Activated CD8-positive, alpha-beta memory T cell treated with anti-CD3 and anti-CD28 coated beads, Interleukin-2, amount 10 ng/mL, durations not matched to agents 7 days and 5 days (primary cell): ENCODE results near the gene NFIX. TPM values are rescaled to one million over a fixed set of nuclear protein-coding genes. Genes with fewer than 3 reads are reported as not detected.
"Not testable (repeated sequence)": the region's sequence is repeated elsewhere in the genome, so short reads cannot be mapped to it uniquely, and the experiment has no call there.

Experiments
- ATAC-seq: fragments of 150-1000 bp; cut with Tn5 transposase; one replicate; pipeline ENCODE4 v1.10.0; 2021; ENCODE audit warnings: moderate library complexity
- CTCF ChIA-PET: fragments of 350-600 bp; sonication (Branson Sonifier 250); formaldehyde crosslinking; loops from one replicate; lab custom pipeline; 2021; ENCODE audit warnings: antibody characterized with exemption; lab: Charles Lee
- DNase-seq: peaks from one replicate; pipeline ENCODE4 v3.0.0-alpha.2; 2020
- H3K27ac Mint-ChIP-seq: one replicate; pipeline ENCODE4 v1.8.0; 2021; ENCODE audit warnings: mild to moderate bottlenecking, mixed read lengths
- H3K27me3 Mint-ChIP-seq: one replicate; pipeline ENCODE4 v1.8.0; 2021; ENCODE audit warnings: mixed read lengths
- H3K36me3 Mint-ChIP-seq: one replicate; pipeline ENCODE4 v1.8.0; 2021; ENCODE audit warnings: mild to moderate bottlenecking, mixed read lengths
- H3K4me1 Mint-ChIP-seq: one replicate; pipeline ENCODE4 v1.8.0; 2021; ENCODE audit warnings: mixed read lengths
- H3K4me3 Mint-ChIP-seq: one replicate; pipeline ENCODE4 v1.8.0; 2021; ENCODE audit warnings: mild to moderate bottlenecking, moderate library complexity, mixed read lengths
- H3K9me3 Mint-ChIP-seq: one replicate; pipeline ENCODE4 v1.8.0; 2022; ENCODE audit warnings: low read depth, mixed read lengths
- total RNA-seq, 2 experiments: library from RNA; stranded (reverse); gene quantifications; one replicate each; pipeline ENCODE4 v1.2.3, GENCODE V29; 2021

The NFIX gene
- total RNA-seq, 2 experiments from 2014 or later: 0.21 to 0.32 TPM

DNA sequence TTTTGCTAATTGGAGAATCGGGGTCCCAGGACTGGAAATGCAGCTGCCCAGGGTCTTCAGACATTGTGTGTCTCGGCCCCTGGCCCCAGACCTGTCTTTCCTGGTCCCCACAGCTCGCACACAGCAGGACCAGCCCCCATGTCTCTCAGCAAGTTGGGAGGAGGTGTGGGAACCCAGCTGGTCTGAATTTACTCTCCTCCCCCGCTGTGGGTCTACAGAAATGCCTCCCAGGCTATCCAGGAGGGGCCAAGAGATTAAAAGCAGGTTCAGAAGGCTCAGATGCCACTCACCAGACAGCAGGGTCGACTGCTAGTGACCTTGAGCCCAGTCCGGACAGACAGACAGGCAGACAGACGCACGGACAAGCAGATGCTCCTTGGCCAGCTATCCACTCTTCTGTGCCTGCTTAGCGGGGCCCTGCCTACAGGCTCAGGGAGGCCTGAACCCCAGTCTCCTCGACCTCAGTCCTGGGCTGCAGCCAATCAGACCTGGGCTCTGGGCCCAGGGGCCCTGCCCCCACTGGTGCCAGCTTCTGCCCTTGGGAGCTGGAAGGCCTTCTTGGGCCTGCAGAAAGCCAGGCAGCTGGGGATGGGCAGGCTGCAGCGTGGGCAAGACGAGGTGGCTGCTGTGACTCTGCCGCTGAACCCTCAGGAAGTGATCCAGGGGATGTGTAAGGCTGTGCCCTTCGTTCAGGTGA lies 25.8 kb upstream of the NFIX start, which contains the start of gene DAND5:
Gene DAND5 (plus strand): TSS at position 285 of the 697 bp plus-strand sequence. CDS start 85 bp downstream, at position 370.
- no peak within 1 kb of the TSS for H3K27ac Mint-ChIP-seq
- no peak for ATAC-seq
- H3K9me3 Mint-ChIP-seq: no peaks in the 10 kb centered on the region
- no peak for DNase-seq
- peaks cover 4% of the 10 kb centered on the region for H3K27me3 Mint-ChIP-seq
- H3K4me1 Mint-ChIP-seq: peaks cover 8% of the 10 kb centered on the region
- CTCF ChIA-PET: interaction anchor here (1.3 to 7.6 kb wide), 4 partner anchors 7 to 126 kb away, joined by 3 to 163 read pairs (median 60); partner anchors contain the start of genes DNASE2 and KLF1
- no peak within 1 kb of the TSS for H3K4me3 Mint-ChIP-seq
- H3K36me3 Mint-ChIP-seq: no peaks in the 10 kb centered on the region

DNA sequence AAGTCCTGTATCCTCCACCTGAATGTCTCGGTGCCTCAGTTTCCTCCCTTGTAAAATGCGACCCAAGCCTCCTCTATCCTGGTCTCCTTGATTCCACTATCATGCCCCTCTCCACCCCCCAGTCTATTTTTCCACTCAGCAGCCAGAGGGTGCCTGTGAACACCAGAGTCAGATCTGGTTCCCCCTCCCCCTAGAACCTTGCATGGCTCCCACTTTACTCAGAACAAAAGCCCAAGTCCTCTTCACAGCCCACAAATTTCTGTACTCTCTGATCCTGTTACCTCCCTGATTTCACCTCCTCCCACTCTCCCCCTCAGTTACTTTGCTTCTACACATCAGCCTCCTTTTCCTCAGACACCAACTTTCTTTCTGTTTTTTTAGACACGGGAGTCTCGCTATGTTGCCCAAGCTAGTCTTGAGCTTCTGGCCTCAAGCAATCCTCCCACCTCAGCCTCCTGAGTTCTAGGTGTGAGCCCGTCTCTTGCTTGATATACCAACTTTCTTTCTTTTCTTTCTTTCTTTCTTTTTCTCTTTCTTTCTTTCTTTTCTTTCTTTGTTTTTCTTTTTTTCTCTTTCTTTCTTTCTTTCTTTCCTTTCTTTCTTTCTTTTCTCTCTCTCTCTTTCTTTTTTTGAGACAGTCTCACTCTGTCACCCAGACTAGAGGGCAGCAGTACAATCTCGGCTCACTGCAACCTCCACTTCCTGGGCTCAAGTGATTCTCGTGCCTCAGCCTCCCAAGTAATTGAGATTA lies 25.0 kb upstream of the NFIX start:
- CTCF ChIA-PET: interaction anchor here (1.3 to 7.6 kb wide), 3 partner anchors 7 to 125 kb away, joined by 3 to 116 read pairs (median 5); no protein-coding TSS in a partner anchor
- no peak for ATAC-seq
- Mint-ChIP-seq H3K4me3 (no peak overlapping the region), H3K9me3 (no peaks in the 10 kb centered on the region), H3K4me1 (peaks cover 3% of the 10 kb centered on the region), H3K36me3 (no peaks in the 10 kb centered on the region), H3K27me3 (peaks cover 4% of the 10 kb centered on the region), H3K27ac (no peak overlapping the region)
- DNase-seq: no peak

GRCh38 chr19:12973236-12973635 lies 22.0 kb upstream of the NFIX start:
- H3K27ac Mint-ChIP-seq: no peak overlapping the region
- no peaks in the 10 kb centered on the region for H3K9me3 Mint-ChIP-seq
- no peak overlapping the region for H3K4me3 Mint-ChIP-seq
- peaks cover 1% of the 10 kb centered on the region for H3K4me1 Mint-ChIP-seq
- DNase-seq: no peak
- H3K36me3 Mint-ChIP-seq: no peaks in the 10 kb centered on the region
- peaks cover 14% of the 10 kb centered on the region for H3K27me3 Mint-ChIP-seq
- no peak for ATAC-seq
- CTCF ChIA-PET: interaction anchor here (0.9 to 13.9 kb wide), 3 partner anchors 7 to 88 kb away, joined by 3 to 204 read pairs (median 116); partner anchors contain the start of gene DAND5

DNA sequence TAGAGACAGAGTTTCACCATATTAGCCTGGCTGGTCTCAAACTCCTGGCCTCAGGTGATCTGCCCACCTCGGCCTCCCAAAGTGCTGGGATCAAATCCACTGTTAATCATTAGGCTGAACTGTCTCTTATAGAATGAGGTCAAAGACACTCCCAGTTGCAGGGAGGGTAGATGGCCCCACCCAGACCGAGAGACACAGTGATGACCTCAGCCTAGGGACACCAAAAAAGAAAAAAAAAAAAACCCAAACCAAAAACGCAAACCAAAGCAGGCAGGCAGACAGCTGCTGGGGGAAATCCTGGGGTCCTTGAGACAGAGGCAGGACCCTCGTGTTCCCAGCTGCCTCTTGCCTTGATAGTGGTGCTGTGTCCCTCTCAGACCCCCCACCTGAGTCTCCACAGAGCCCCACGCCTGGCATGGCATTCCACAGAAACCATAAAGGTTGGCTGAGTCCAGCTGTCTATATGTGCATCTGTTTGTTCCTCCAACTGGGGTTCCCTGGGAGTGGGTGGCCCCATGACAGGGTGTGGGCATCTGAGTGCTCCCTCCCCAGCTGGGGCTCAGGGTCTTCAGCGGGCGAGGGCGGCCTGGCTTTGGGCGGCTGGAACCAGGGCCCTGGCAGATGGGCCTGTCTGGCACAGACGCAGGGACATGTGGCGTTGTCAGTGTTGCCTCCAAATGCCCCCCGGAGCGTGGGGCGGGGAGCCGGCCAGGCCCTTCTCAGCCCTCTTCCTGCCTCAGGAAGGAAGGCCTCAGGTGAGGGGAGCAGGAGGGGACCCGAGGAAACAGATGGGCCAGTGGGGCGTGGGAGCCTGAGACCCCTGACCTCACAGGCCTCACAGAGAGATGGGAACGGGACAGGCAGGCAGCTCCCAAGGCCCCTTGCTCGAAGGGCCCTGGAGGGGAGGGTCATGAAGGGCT lies 20.7 kb upstream of the NFIX start:
- no peak overlapping the region for H3K27ac Mint-ChIP-seq
- H3K27me3 Mint-ChIP-seq: peaks cover 14% of the 10 kb centered on the region
- peaks cover 1% of the 10 kb centered on the region for H3K4me1 Mint-ChIP-seq

DNA sequence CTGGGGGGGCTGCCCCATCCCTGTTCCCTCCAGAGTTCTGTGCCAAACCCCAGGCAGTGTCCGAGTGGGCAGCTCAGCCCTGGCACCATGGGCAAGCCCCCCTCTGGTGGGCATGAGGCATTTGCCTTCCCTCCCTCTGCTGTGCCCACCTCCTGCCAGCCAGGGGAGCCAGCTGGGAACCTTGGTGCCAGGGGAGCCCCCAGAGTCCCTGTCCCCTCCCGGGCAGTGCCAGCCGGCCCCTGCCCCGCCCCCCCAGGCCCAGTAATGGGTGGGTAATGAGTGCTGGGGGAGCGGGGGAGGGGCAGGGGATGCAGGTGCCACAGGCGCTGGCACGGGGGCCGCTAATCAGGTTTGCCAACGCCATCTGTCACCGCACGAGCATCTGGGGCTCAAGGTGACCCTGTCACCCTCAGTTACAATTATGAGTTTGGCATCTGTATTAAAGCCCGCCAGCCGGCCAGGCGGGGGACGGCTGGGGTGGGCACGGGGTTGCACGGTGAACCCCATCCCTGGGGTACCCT lies 20.0 kb upstream of the NFIX start:
- H3K27me3 Mint-ChIP-seq: peaks cover 13% of the 10 kb centered on the region
- CTCF ChIA-PET: interaction anchor here (1.0 to 13.9 kb wide), 6 partner anchors 9 to 118 kb away, joined by 4 to 204 read pairs (median 68); partner anchors contain the start of gene DAND5
- ATAC-seq (no peak), DNase-seq (no peak)
- peaks cover 1% of the 10 kb centered on the region for H3K4me1 Mint-ChIP-seq
- no peak overlapping the region for H3K4me3 Mint-ChIP-seq
- no peaks in the 10 kb centered on the region for H3K36me3 Mint-ChIP-seq
- no peak overlapping the region for H3K27ac Mint-ChIP-seq
- no peaks in the 10 kb centered on the region for H3K9me3 Mint-ChIP-seq

More for the DNA sequence above, 20.7 kb upstream of the NFIX start:
- CTCF ChIA-PET: interaction anchor here (0.7 to 13.9 kb wide), 6 partner anchors 8 to 119 kb away, joined by 3 to 204 read pairs (median 60); partner anchors contain the start of gene DAND5
- no peak for ATAC-seq
- H3K36me3 Mint-ChIP-seq: no peaks in the 10 kb centered on the region
- DNase-seq: no peak
- H3K4me3 Mint-ChIP-seq: no peak overlapping the region
- no peaks in the 10 kb centered on the region for H3K9me3 Mint-ChIP-seq

DNA sequence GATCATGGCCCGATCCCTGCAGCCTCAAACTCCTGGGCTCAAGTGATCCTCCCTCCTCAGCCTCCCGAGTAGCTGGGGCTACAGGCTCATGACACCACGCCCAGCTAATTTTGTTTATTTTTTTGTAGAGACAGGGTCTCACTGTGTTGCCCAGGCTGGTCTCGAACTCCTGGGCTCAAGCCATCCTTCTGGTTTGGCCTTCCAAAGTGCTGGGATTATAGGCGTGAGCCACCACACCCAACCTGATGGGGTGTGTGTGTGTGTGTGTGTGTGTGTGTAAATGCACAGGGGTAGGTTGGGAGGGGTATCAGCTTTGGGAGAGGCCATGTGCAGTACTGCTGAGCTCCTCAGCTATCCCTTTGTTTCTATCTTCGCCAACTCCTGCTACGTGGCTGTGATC lies 19.2 kb upstream of the NFIX start:
- not testable (repeated sequence) for H3K4me1 Mint-ChIP-seq, H3K4me3 Mint-ChIP-seq, H3K9me3 Mint-ChIP-seq, ATAC-seq, H3K36me3 Mint-ChIP-seq, DNase-seq, H3K27ac Mint-ChIP-seq
- H3K27me3 Mint-ChIP-seq: peaks cover 11% of the 10 kb centered on the region
- CTCF ChIA-PET: interaction anchor here (0.8 to 13.9 kb wide), 11 partner anchors 10 to 212 kb away, joined by 3 to 204 read pairs (median 9); partner anchors contain the start of gene DAND5

DNA sequence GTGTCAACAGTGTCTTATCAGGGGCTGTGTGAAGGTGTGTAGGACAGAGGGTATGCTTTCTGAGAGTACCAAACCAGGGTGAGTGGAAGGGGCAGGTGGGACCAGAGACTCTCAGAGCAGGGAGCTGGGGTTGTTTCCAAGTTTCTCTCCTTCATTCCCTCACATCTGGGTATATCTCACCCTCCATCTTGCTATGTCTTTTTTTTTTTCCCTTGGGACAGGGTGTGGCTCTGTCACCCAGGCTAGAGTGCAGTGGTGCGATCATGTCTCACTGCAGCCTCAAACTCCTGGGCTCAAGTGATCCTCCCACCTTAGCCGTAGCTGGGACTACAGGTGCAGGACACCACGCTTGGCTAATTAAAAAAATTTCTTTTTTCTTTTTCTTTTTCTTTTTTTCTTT lies 15.3 kb upstream of the NFIX start:
- H3K27ac Mint-ChIP-seq: no peak overlapping the region
- no peak overlapping the region for H3K4me3 Mint-ChIP-seq
- CTCF ChIA-PET: interaction anchor here (1.0 to 13.9 kb wide), 8 partner anchors 14 to 284 kb away, joined by 3 to 204 read pairs (median 13); partner anchors contain the start of gene DAND5
- H3K36me3 Mint-ChIP-seq: no peaks in the 10 kb centered on the region
- peaks cover 13% of the 10 kb centered on the region for H3K27me3 Mint-ChIP-seq
- no peaks in the 10 kb centered on the region for H3K9me3 Mint-ChIP-seq
- DNase-seq (no peak), ATAC-seq (no peak)
- H3K4me1 Mint-ChIP-seq: peaks cover 3% of the 10 kb centered on the region

GRCh38 chr19:12982648-12983047 lies 12.6 kb upstream of the NFIX start:
- CTCF ChIA-PET: interaction anchor here (0.8 to 13.9 kb wide), 4 partner anchors 17 to 122 kb away, joined by 3 to 204 read pairs (median 92); no protein-coding TSS in a partner anchor
- Mint-ChIP-seq H3K9me3 (no peaks in the 10 kb centered on the region), H3K4me3 (no peak overlapping the region), H3K27me3 (peaks cover 12% of the 10 kb centered on the region), H3K27ac (no peak overlapping the region), H3K36me3 (no peaks in the 10 kb centered on the region), H3K4me1 (peaks cover 4% of the 10 kb centered on the region)
- no peak for ATAC-seq
- DNase-seq: no peak

DNA sequence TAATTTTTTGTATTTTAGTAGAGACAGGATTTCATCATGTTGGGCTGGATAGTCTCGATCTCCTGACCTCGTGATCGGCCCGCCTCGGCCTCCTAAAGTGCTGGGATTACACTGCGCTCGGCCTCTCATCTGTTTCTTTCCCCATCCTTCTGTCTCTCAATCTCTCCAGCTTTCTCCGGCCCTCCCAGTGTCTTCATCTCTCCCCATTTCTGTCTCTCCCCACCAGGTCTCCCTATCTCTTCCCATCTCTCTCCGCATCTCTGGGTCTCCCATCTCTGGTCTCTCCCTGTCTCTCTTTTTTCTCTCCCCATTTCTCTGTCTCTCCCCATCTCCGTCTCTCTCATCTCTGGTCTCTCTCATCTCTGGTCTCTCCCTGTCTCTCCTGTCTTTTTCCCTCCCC lies 12.2 kb upstream of the NFIX start:
- peaks cover 2% of the 10 kb centered on the region for H3K4me1 Mint-ChIP-seq

GRCh38 chr19:12983542-12984142 lies 11.6 kb upstream of the NFIX start:
- H3K4me1 Mint-ChIP-seq: peaks cover 2% of the 10 kb centered on the region
- DNase-seq: peak; percentile 77
- no peak overlapping the region for H3K4me3 Mint-ChIP-seq
- H3K27me3 Mint-ChIP-seq: peaks cover 7% of the 10 kb centered on the region
- CTCF ChIA-PET: interaction anchor here (0.7 to 13.9 kb wide), 4 partner anchors 50 to 121 kb away, joined by 5 to 204 read pairs (median 92); no protein-coding TSS in a partner anchor
- no peak overlapping the region for H3K27ac Mint-ChIP-seq
- no peaks in the 10 kb centered on the region for H3K36me3 Mint-ChIP-seq
- ATAC-seq: peak; percentile 77
- no peaks in the 10 kb centered on the region for H3K9me3 Mint-ChIP-seq

More for the DNA sequence above, 12.2 kb upstream of the NFIX start:
- no peak overlapping the region for H3K4me3 Mint-ChIP-seq
- H3K9me3 Mint-ChIP-seq: no peaks in the 10 kb centered on the region
- H3K27me3 Mint-ChIP-seq: peaks cover 8% of the 10 kb centered on the region
- no peaks in the 10 kb centered on the region for H3K36me3 Mint-ChIP-seq
- ATAC-seq (no peak), DNase-seq (no peak)
- no peak overlapping the region for H3K27ac Mint-ChIP-seq
- CTCF ChIA-PET: interaction anchor here (1.4 to 13.9 kb wide), 3 partner anchors 78 to 122 kb away, joined by 5 to 204 read pairs (median 178); no protein-coding TSS in a partner anchor

DNA sequence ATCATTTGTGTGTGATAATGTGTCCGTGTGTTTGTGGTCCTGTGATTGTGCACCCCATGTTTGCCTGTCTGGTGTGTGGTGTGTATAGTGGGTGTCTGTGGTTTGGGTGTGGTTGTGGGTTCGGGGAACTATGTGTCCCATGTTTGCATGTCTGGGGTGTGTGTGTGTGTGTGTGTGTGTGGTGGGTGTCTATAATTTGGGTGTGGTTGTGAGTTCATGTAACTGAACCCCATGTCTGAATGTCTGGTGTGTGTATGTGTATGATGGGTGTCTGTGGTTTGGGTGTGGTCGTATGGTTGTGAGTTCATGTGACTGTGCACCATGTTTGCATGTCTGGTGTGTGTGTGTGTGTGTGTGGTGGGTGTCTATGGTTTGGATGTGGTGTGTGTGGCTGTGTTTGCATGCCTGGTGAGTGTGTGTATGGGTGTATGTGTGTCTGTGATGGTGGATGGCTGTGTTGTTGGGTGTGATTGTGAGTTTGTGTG lies 11.1 kb upstream of the NFIX start:
- no peak for ATAC-seq

More for the DNA sequence above, 11.1 kb upstream of the NFIX start:
- DNase-seq: no peak
- no peak overlapping the region for H3K27ac Mint-ChIP-seq
- CTCF ChIA-PET: interaction anchor here (0.7 to 13.9 kb wide), 4 partner anchors 49 to 121 kb away, joined by 5 to 204 read pairs (median 92); no protein-coding TSS in a partner anchor
- H3K9me3 Mint-ChIP-seq: no peaks in the 10 kb centered on the region
- H3K27me3 Mint-ChIP-seq: peaks cover 7% of the 10 kb centered on the region
- H3K4me1 Mint-ChIP-seq: peaks cover 2% of the 10 kb centered on the region
- H3K36me3 Mint-ChIP-seq: no peaks in the 10 kb centered on the region
- H3K4me3 Mint-ChIP-seq: no peak overlapping the region
